ENCODE data around the gene PSMD14. TPM values are rescaled to one million over a fixed set of nuclear protein-coding genes. Genes with fewer than 3 reads are reported as not detected.
A peak's percentile ranks its signal among the peaks of the same experiment; 100 is the strongest.

The PSMD14 gene
- total RNA-seq, 1 experiment from 2014 or later = 81.1 TPM

DNA sequence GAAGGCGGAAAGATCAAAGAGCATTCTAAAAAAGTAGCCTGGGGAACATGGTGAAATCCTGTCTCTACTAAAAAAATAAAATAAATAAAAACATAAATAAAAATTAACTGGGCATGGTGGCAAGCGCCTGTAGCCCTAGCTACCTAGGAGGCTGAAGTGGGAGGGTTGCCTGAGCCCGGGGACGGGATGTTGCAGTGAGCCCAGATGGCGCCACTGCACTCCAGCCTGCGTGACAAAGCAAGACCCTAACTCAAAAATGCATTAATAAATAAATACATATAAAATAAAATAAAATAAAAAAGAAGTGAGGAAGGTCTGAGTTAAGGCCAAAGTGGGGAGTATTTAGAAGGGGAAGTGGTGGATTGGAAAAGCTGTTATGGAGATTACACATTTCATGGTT, 1.3 kb upstream of the PSMD14 start:
- intact Hi-C loops (cut with micrococcal nuclease; ENCODE audit: unreplicated experiment) = no loop called here
- TF ChIP-seq, protein P1, sequence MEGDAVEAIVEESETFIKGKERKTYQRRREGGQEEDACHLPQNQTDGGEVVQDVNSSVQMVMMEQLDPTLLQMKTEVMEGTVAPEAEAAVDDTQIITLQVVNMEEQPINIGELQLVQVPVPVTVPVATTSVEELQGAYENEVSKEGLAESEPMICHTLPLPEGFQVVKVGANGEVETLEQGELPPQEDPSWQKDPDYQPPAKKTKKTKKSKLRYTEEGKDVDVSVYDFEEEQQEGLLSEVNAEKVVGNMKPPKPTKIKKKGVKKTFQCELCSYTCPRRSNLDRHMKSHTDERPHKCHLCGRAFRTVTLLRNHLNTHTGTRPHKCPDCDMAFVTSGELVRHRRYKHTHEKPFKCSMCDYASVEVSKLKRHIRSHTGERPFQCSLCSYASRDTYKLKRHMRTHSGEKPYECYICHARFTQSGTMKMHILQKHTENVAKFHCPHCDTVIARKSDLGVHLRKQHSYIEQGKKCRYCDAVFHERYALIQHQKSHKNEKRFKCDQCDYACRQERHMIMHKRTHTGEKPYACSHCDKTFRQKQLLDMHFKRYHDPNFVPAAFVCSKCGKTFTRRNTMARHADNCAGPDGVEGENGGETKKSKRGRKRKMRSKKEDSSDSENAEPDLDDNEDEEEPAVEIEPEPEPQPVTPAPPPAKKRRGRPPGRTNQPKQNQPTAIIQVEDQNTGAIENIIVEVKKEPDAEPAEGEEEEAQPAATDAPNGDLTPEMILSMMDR (IDR thresholded peaks at IDR 0.05; ENCODE audit: insufficient read depth in 1 of 2, low read depth in 1 of 2, low read length in 1 of 2, severe bottlenecking in 1 of 2, unreplicated experiment in 1 of 2) = peak; percentile 12 to 24

DNA sequence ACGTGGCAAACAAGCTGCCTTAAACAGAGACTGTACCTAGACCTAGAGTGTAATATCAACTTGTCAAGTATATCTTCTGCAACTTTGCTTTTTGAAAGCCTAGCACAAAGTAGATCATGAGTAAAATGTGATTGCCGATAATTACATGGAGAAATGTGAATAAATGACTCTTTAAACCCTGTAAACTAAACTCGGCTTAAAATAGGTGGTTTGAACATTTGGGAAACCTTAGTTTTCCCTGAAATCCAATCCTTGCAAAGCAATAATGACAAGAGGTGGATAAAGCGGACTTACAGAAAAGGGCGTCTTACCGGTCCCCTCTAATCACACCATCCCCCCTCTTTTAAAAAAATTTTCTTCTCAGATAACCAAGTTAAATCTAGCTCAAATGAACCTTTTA, 549 bp upstream of the PSMD14 start:
- no peaks in the 10 kb centered on the region for H3K9me3 Mint-ChIP-seq (ENCODE audit: unreplicated experiment)
- peak overlapping the region; percentile 98 for H3K4me3 Mint-ChIP-seq (ENCODE audit: unreplicated experiment)
- peaks cover 13% of the 10 kb centered on the region for H3K36me3 Mint-ChIP-seq (ENCODE audit: insufficient read depth, unreplicated experiment)
- CTCF ChIA-PET = no interaction called here
- POLR2A ChIA-PET = no interaction called here
- TF ChIP-seq, protein P1 (IDR thresholded peaks at IDR 0.05; ENCODE audit: insufficient read depth in 1 of 2, low read depth in 1 of 2, low read length in 1 of 2, severe bottlenecking in 1 of 2, unreplicated experiment in 1 of 2) = no peak
- Histone ChIP-seq H3K9me3 (0 out of 2 replicates have a peak, but pooled peaks cover 6% of the 10 kb centered on the region), H3K27me3 (replicated peaks; ENCODE audit: control insufficient read depth, insufficient read depth, low read length) (no peaks in the 10 kb centered on the region), H3K4me3 (ENCODE audit: low read depth, low read length) (peak overlapping the region; percentile 88), H3K36me3 (ENCODE audit: control insufficient read depth, insufficient read depth, low read length) (no peaks in the 10 kb centered on the region), H3K4me1 (peaks cover 5% of the 10 kb centered on the region)
- intact Hi-C loops (cut with micrococcal nuclease; ENCODE audit: unreplicated experiment) = loop anchor here (2.0 kb wide), 1 partner anchor 109 kb away; the partner anchor contains the start of gene TBR1
- BruUV-seq (replicated peaks) = TSS peak; percentile 82
- peaks cover 13% of the 10 kb centered on the region for H3K4me1 Mint-ChIP-seq (ENCODE audit: low read depth, unreplicated experiment)
- no peak for DNase-seq
- H3K27me3 Mint-ChIP-seq (ENCODE audit: insufficient read depth, unreplicated experiment) = no peaks in the 10 kb centered on the region
- peak overlapping the region; percentile 98 for H3K27ac Mint-ChIP-seq (ENCODE audit: unreplicated experiment)

More for the DNA sequence above, 1.3 kb upstream of the PSMD14 start:
- ChIA-PET CTCF (interaction anchor here (0.7 kb wide), 1 partner anchor 108 kb away, joined by 4 read pairs; no protein-coding TSS in a partner anchor), POLR2A (no interaction called here)
- Mint-ChIP-seq H3K27me3 (ENCODE audit: insufficient read depth, unreplicated experiment) (no peaks in the 10 kb centered on the region), H3K9me3 (ENCODE audit: unreplicated experiment) (no peaks in the 10 kb centered on the region), H3K36me3 (ENCODE audit: insufficient read depth, unreplicated experiment) (peaks cover 13% of the 10 kb centered on the region), H3K4me3 (ENCODE audit: unreplicated experiment) (peak overlapping the region; percentile 98), H3K4me1 (ENCODE audit: low read depth, unreplicated experiment) (peaks cover 13% of the 10 kb centered on the region), H3K27ac (ENCODE audit: unreplicated experiment) (no peak overlapping the region)
- Histone ChIP-seq H3K36me3 (ENCODE audit: control insufficient read depth, insufficient read depth, low read length) (no peaks in the 10 kb centered on the region), H3K9me3 (0 out of 2 replicates have a peak, but pooled peaks cover 6% of the 10 kb centered on the region), H3K4me3 (ENCODE audit: low read depth, low read length) (no peak overlapping the region; the same call in 1 of the 2 replicates), H3K4me1 (peaks cover 5% of the 10 kb centered on the region), H3K27me3 (replicated peaks; ENCODE audit: control insufficient read depth, insufficient read depth, low read length) (no peaks in the 10 kb centered on the region)
- peak in 1 of 2 experiments; percentile 17 for DNase-seq
- no TSS peak for BruUV-seq (replicated peaks)

DNA sequence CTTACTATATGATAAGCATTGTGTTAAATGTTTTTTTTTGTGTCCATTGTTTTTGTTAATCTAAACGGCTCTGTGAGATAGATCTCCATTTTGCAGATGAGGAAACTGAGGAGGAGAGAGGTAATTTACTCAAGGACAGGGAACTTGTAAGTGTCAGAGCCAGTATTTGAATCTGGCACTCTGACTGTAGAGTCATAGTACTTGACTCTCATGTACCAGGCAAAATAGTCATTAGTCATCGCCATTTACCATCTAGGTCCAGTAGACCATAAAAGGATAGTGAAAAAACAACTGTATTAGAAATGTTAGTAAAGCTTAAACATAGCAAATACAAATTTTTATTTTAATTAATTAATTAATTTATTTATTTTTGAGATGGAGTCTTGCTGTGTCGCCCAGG, 4.8 kb downstream of the PSMD14 start:
- Histone ChIP-seq H3K4me3 (ENCODE audit: low read depth, low read length) (no peak overlapping the region), H3K9me3 (no peaks in the 10 kb centered on the region), H3K36me3 (ENCODE audit: control insufficient read depth, insufficient read depth, low read length) (no peaks in the 10 kb centered on the region), H3K27me3 (replicated peaks; ENCODE audit: control insufficient read depth, insufficient read depth, low read length) (no peaks in the 10 kb centered on the region), H3K4me1 (peaks cover 5% of the 10 kb centered on the region)
- TF ChIP-seq, protein P1 (IDR thresholded peaks at IDR 0.05; ENCODE audit: insufficient read depth in 1 of 2, low read depth in 1 of 2, low read length in 1 of 2, severe bottlenecking in 1 of 2, unreplicated experiment in 1 of 2) = no peak
- ChIA-PET POLR2A (no interaction called here), CTCF (interaction anchor here (0.6 kb wide), 1 partner anchor 31 kb away, joined by 3 read pairs; no protein-coding TSS in a partner anchor)
- peaks cover 13% of the 10 kb centered on the region for H3K4me1 Mint-ChIP-seq (ENCODE audit: low read depth, unreplicated experiment)
- peaks cover 19% of the 10 kb centered on the region for H3K36me3 Mint-ChIP-seq (ENCODE audit: insufficient read depth, unreplicated experiment)
- no TSS peak for BruUV-seq (replicated peaks)
- no peaks in the 10 kb centered on the region for H3K27me3 Mint-ChIP-seq (ENCODE audit: insufficient read depth, unreplicated experiment)
- no peaks in the 10 kb centered on the region for H3K9me3 Mint-ChIP-seq (ENCODE audit: unreplicated experiment)
- intact Hi-C loops (cut with micrococcal nuclease; ENCODE audit: unreplicated experiment) = no loop called here
- DNase-seq = no peak
- no peak overlapping the region for H3K4me3 Mint-ChIP-seq (ENCODE audit: unreplicated experiment)
- H3K27ac Mint-ChIP-seq (ENCODE audit: unreplicated experiment) = no peak overlapping the region
